ENCODE data around the gene PTPRN.

Gene PTPRN

GRCh38 chr2:219286436-219287115 lies 22.6 kb downstream of the PTPRN start:
- DNase-seq = no peak

GRCh38 chr2:219285894-219286425 lies 23.2 kb downstream of the PTPRN start:
- DNase-seq = no peak

- no peak for DNase-seq
These were observed 23.8 kb downstream of the PTPRN start for GRCh38 chr2:219285373-219285735.

DNA sequence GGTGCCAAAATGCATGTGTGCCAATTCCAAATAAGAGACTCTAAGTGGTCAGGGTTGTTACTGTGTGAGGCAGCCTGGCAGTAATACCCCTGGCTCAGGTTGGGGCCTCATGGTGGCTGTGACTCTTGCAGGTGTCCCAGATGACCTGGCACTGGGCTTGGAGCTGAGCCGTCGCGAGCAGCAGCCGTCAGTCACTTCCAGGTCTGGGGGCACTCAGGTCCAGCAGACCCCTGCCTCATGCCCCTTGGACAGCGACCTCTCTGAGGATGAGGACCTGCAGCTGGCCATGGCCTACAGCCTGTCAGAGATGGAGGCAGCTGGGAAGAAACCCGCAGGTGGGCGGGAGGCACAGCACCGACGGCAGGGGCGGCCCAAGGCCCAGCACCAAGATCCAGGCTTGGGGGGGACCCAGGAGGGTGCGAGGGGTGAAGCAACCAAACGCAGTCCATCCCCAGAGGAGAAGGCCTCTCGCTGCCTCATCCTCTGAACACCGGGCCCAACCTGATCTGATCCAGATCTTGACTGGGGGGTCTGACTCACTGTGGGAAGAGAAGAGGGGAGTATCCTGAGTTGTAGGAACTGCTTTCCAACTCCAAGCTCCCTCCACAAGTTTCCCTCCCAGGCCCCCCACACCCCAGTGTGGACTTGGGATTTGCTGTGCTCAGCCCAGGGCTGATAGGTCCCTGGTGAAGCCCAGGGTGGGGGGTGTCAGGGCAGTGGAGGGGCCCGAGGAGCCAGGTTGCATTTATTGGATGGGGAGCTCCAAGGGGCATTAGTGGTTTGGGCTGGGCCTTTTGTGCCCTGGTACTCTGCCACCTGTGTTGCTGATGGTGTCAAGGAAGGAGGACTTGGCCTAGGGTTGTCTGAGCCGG lies 24.5 kb downstream of the PTPRN start:
- DNase-seq = no peak

DNA sequence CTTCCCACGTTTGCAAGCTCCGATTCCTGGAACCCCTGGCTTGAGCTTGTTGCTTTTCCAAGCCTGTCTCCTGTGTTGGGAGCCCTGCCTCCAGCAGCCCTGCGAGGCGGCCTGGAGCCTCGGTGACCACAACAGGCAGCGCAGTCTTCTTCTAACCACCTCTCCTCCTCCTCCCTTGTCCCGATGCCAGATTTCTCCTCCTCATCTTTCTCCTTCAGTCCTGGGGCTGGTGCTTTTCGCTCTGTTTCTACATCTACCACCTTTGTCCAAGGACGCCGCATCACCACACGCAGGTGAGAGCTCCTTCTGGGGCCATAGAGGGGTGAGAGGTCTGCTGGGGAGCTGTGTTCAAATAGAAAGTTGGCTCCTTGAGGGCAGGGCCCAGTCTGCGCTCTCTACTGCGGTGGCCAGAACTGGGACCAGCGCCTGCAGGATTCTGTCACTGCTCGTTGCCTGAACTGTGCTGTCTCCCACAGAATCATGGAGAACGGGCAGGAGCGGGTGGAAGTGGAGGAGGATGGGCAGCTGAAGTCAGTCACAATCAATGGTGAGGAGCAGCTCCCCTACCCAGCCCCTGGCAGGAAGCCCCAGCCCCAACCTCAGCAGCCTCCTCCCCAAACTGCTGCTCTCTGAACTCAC lies 26.1 kb downstream of the PTPRN start:
- no peak for DNase-seq

DNA sequence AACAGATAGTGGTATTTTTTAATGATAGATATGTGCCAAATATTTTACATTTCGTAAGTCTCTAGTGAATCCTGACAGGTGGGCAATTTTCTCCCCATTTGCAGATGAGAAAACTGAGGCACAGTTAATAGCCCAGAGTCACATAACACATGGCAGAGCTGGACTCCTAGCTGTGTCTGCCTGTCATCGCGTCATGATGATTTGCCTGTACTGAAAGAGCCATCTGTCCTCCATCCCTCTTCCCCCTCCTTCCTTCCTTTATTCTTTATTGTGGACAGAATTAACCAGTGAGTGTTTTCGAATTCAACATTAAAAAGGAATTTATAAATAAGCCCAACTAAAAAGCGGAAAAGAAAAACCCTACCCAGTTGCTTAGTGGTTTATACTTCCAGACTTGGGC lies 26.8 kb downstream of the PTPRN start:
- no peak for DNase-seq

GRCh38 chr2:219281588-219281987 lies 27.6 kb downstream of the PTPRN start:
- no peak for DNase-seq

GRCh38 chr2:219280651-219281050 lies 28.6 kb downstream of the PTPRN start:
- no peak for DNase-seq

DNA sequence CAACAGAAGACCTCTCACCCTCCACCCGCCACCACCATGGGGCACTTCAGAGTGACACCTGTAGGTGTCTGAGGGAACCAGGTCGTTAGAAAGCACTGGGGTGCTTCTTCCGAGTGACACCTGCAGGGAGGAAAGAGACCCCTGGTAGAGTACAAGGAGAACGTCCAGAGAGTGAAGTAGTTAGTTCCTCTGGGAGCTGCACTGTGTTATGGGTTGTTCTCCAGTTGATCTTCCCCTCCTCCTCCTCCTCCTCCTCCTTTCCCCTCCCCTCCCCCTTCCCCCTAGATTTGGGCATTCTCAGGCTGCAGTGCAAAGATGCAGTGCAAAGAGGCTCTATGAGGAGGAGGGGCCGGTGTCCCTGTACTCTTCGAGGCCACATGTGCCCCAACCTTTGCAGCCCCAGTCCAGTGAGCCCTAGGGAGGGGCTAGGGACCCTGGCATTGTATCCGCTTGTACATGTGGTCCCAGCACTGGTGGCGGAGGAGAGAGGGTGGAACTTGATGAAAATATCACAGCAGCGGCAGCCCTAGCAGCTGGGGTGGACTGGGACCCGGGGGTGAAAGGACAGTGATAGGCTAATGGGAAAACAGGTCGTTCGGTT lies 29.2 kb downstream of the PTPRN start:
- DNase-seq = no peak

- peak; percentile 94 for DNase-seq
These were observed 29.9 kb downstream of the PTPRN start, which contains the start of gene DNAJB2 for GRCh38 chr2:219279151-219279915. Gene DNAJB2, plus strand, starts transcription at chr2:219279366. Its CDS starts 468 bp downstream, at chr2:219279834.

DNA sequence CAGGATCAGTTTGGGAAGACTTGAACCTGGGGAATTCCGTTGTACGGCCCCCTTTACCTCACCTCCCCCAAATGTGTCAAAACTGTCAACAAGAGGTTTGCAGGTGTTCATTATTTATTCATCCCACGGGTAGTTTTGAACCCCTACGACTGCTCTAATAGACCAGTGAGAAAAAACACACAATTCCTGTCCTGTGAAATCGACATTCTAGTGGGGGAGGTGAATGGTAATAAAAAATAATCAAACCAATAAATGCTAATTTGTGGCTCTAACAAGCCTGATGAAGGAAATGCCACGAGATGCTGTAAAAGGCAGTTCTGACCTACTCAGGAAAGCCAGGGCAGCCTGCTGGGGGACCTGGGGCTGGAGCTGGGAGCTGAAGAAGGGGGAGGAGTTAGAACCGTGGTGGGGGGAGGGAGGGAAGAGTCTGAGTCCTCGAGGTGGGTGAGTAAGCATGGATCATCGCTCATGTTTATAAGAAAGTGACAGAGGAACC lies 30.5 kb downstream of the PTPRN start:
- DNase-seq = no peak

DNA sequence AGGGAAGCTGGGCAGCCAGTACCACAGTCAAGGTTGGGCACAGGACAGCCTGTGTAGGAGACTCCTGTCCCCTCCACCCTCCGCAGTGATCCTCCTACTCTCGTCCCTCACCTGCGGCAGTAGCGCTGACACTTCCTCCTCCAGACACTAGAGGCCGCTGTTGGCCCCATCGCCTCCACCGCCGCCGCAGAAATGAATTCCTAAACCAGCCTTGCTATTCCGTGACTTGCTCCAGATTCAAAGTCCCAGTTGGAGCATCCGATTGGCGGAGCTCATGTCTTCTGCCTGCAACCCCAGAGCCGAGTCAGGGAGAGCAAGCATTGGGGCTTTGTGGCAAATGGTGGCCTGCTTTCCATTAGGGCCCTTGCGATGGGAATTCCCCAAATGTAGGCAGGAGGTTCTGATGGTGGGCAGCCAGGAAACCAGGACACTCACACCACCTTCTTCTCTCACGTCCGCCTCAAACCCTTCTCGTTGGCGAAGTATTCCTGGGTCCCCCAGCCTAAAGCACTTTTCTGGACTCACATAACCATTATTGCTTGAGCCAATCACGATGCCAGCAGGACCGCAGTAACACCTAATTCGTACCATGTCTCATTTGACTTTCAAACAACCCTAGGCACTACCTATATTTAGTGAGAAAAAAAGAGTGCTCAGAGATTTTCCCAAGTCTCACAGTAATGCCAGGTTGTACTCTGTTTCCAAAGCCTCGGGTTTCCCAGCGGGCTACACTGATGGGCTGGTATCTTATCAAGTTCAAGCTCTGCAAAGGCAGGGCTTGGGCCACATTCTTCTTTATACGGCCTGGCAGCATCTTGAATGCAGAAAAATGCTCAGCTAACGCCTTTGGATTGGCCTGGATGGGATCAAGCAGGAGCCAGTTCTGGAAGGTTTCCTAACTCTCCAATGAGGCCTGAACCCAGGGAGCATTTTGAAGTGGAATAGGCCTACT lies 31.2 kb downstream of the PTPRN start:
- DNase-seq = peak; percentile 50

DNA sequence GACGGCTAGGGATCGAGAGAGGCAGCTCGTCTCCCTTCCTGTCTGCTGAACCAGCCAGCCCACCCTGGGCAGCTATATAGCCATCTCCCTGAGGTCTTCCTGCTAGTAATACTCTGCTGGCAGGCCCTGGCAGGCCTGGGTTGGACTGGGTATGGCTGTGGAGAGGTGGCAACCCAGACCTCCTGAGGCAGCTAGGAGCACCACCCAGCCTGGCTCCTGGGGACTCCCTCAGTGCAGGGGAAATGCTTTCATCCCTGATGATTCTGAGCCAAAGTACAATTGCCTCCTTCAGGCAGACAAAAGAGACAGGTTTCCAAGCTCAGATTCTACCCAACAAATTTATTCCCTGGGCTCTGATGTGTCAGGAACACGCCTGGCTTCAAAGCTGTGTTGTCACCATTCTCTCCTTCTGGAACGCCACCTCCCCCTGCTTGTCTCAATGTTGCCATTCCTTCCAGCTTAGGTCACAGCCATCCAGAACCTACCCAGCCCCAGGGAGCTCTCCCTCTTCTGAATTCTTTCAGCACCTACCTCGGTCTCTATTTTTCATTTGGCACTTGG lies 34.8 kb downstream of the PTPRN start:
- DNase-seq = no peak

GRCh38 chr2:219273937-219274336 lies 35.3 kb downstream of the PTPRN start:
- DNase-seq = no peak

- no peak for DNase-seq
These were observed 36.2 kb downstream of the PTPRN start for GRCh38 chr2:219272995-219273394.

DNA sequence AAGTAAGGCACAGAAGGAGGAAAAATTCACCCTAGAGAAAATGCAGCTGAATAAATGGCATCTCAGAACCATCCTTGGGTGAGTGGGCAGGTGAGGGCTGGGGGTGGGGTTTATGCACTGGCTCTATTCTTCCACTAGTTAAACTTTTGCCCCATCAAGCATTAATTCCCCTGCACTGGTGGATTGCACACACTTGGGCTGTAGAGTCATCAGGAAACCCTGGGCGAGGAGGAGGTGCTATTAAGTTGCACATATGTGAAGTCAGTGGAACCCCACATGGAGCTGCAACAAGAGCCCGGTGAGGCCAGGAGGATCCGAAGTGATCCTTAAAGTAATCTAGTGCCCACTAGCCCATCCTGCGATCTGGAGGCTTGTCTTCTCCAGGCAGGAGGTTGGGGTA lies 36.8 kb downstream of the PTPRN start:
- no peak for DNase-seq

DNA sequence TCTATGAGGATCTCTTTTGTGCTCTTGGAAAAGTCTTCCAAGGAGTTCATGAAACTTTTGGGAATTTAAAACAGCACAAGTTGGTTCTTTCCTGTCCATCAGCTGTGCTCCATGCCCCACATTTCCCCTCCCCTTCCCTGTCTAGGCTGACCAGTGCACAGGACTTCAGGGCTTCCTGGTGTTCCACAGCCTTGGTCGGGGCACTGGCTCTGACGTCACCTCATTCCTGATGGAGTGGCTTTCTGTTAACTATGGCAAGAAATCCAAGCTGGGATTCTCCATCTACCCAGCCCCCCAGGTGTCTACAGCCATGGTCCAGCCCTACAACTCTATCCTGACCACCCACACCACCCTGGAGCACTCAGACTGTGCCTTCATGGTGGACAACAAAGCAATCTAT lies 38.2 kb downstream of the PTPRN start:
- DNase-seq = no peak

DNA sequence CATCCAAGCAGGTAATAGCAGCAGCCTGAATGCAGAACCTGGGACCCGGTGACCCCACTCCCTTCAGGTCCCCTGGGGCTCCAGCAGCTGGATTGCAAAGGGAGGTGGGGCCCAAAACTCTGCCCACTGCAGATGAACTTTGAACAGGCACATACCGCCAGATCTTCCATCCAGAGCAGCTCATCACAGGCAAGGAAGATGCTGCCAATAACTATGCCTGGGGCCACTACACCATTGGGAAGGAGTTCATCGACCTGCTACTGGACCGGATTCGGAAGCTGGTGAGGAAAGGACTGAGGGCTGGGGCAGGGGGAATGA lies 39.2 kb downstream of the PTPRN start:
- DNase-seq = no peak

DNA sequence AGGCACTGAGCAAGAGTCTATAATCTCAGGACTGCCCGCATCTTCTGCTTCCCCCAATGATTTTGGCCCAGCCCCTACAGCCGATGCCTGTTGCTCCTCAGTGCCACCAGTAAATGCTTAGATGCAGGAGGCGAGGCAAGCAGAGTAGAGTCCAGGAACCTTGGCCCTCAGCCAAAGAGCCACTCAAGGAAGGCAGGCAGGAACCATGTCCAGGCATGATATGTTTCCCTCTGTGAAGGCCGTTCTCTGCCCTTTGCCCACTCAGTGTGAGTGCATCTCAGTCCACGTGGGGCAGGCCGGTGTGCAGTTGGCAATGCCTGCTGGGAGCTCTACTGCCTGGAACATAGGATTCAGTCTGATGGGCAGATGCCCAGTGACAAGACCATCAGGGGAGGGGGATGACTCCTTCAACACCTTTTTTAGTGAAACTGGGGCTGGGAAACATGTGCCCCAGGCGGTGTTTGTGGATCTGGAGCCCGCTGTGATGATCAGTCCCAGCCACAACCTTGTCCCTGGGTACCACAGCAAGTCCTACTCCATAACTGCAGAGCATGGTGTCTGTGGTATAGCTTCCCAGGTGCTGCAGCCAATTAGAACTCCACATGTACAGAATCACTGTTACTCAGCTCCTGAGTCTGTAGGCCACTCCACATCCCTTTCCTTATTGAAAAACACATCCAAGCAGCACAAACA lies 39.7 kb downstream of the PTPRN start:
- DNase-seq = peak; percentile 41

- no peak for DNase-seq
These were observed 40.9 kb downstream of the PTPRN start for GRCh38 chr2:219268294-219268693.
